ENCODE results near the gene NLRC3.

- TF ChIP-seq CTCF (IDR thresholded peaks at IDR 0.05) = no peak
- TF ChIP-seq POLR2A (IDR thresholded peaks at IDR 0.05) = no peak
Observed at GRCh38 chr16:3515897-3516296, 61.3 kb downstream of the NLRC3 start.
